Osteoblast (primary cell): Measurements from ENCODE around the gene MIS18A. TPM values are rescaled to one million over a fixed set of nuclear protein-coding genes. Genes with fewer than 3 reads are reported as not detected.
"Not testable (repeated sequence)": the region's sequence is repeated elsewhere in the genome, so short reads cannot be mapped to it uniquely, and the experiment has no call there.

Experiments used
- DNase-seq: peaks from one replicate; pipeline ENCODE4 v3.0.0; 2011; ENCODE audit warnings: low spot score, mixed read lengths; ENCODE audit not compliant: insufficient read length; ENCODE audit errors: missing footprints
- H2AFZ ChIP-seq: 2 replicates; pipeline ENCODE4 v1.6.0; 2011; ENCODE audit warnings: mild to moderate bottlenecking, low read length
- H3K27ac ChIP-seq: 2 replicates; pipeline ENCODE4 v1.5.1; 2011; ENCODE audit warnings: mild to moderate bottlenecking, low read depth, low read length, moderate library complexity
- H3K27me3 ChIP-seq: 2 replicates; pipeline ENCODE4 v1.6.0; 2012; ENCODE audit warnings: mild to moderate bottlenecking, control low read depth, inconsistent platforms, low read length, moderate library complexity; ENCODE audit not compliant: insufficient read depth
- H3K36me3 ChIP-seq: 2 replicates; pipeline ENCODE4 v1.5.1; 2011; ENCODE audit warnings: mild to moderate bottlenecking, low read length, control low read depth, moderate library complexity; ENCODE audit not compliant: insufficient read depth
- H3K4me1 ChIP-seq: 2 replicates; pipeline ENCODE4 v1.5.1; 2011; ENCODE audit warnings: mild to moderate bottlenecking, low read length, control low read depth, moderate library complexity; ENCODE audit not compliant: insufficient read depth
- H3K4me2 ChIP-seq: 2 replicates; pipeline ENCODE4 v1.6.0; 2011; ENCODE audit warnings: mild to moderate bottlenecking, low read length; ENCODE audit not compliant: insufficient read depth
- H3K4me3 ChIP-seq: fragments of 200-600 bp; sonication (generic); 3 replicates; pipeline ENCODE4 v1.5.1; 2012; ENCODE audit warnings: mild to moderate bottlenecking, low read length, inconsistent platforms; ENCODE audit not compliant: insufficient read depth
- H3K79me2 ChIP-seq: 2 replicates; pipeline ENCODE4 v1.6.0; 2012; ENCODE audit warnings: mild to moderate bottlenecking, low read length, control low read depth, inconsistent platforms; ENCODE audit not compliant: insufficient read depth
- H3K9me3 ChIP-seq: 2 replicates; pipeline ENCODE4 v1.5.1; 2011; ENCODE audit warnings: low read depth, low read length, control low read depth
- H4K20me1 ChIP-seq: 2 replicates; pipeline ENCODE4 v1.6.0; 2012; ENCODE audit warnings: mild to moderate bottlenecking, low read length, control low read depth; ENCODE audit not compliant: insufficient read depth
- total RNA-seq: library from RNA; depleted of rRNA; stranded (reverse); fragments of >200 nt; gene quantifications from 2 replicates; pipeline ENCODE4 v1.2.3, GENCODE V29; 2012
- TF ChIP-seq, protein P1 (sequence below): IDR thresholded peaks from 2 replicates; pipeline ENCODE4 v1.5.1; 2011; ENCODE audit warnings: mild to moderate bottlenecking, low read depth, low read length, moderate library complexity; ENCODE audit errors: extremely low read depth

Gene MIS18A
- total RNA-seq, 1 donor: 4.3 TPM

DNA sequence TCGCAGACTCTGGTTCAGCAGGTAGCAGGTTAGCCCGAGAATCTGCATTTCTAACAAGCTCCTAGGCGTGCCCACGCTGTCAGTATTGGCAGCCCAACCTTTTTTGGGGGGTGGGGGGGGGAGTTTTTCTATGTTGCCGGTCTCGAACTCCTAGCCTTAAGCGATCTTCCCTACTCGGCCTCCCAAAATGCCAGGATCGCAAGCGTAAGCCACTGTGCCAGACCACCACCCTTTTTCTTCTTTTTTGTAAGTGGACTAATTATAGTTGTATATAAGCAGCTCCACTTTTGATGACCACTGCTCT, 480 bp upstream of the MIS18A start:
- Histone ChIP-seq H3K4me1 (peaks cover 17% of the 10 kb centered on the region), H3K9me3 (no peaks in the 10 kb centered on the region), H2AFZ (peak overlapping the region; percentile 92), H3K4me3 (peak overlapping the region; percentile 98), H3K27me3 (no peaks in the 10 kb centered on the region), H3K79me2 (peaks cover 24% of the 10 kb centered on the region), H4K20me1 (no peaks in the 10 kb centered on the region), H3K36me3 (no peaks in the 10 kb centered on the region), H3K27ac (peak overlapping the region; percentile 93), H3K4me2 (peak overlapping the region; percentile 98)
- TF ChIP-seq, protein P1, sequence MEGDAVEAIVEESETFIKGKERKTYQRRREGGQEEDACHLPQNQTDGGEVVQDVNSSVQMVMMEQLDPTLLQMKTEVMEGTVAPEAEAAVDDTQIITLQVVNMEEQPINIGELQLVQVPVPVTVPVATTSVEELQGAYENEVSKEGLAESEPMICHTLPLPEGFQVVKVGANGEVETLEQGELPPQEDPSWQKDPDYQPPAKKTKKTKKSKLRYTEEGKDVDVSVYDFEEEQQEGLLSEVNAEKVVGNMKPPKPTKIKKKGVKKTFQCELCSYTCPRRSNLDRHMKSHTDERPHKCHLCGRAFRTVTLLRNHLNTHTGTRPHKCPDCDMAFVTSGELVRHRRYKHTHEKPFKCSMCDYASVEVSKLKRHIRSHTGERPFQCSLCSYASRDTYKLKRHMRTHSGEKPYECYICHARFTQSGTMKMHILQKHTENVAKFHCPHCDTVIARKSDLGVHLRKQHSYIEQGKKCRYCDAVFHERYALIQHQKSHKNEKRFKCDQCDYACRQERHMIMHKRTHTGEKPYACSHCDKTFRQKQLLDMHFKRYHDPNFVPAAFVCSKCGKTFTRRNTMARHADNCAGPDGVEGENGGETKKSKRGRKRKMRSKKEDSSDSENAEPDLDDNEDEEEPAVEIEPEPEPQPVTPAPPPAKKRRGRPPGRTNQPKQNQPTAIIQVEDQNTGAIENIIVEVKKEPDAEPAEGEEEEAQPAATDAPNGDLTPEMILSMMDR: no peak
- no peak for DNase-seq

DNA sequence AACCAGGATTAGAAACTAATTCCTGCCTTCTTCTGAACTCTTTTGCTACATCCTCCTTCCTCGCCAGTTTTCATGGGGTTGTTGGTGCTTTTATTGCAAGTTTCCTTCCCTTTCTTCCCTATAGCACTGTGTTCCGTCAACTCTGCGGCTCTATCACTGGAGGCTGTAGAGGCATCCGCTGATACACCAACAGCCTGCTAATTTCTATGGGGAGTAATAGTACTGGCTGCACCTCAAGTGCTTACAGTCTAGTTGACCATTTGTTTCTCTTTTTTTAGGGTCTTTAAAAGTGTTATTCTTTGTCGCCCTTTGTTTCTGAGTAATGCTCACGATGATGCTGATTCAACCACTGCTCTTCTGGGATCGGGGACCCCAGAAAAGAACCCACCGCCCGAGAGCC, 746 bp downstream of the MIS18A start:
- Histone ChIP-seq H3K4me1 (peaks cover 17% of the 10 kb centered on the region), H3K4me2 (peak overlapping the region; percentile 98), H2AFZ (peak overlapping the region; percentile 98), H3K9me3 (no peaks in the 10 kb centered on the region), H3K36me3 (peaks cover 5% of the 10 kb centered on the region), H4K20me1 (no peaks in the 10 kb centered on the region), H3K79me2 (peaks cover 24% of the 10 kb centered on the region), H3K4me3 (peak overlapping the region; percentile 98), H3K27ac (peak overlapping the region; percentile 52), H3K27me3 (no peaks in the 10 kb centered on the region)
- DNase-seq: no peak
- TF ChIP-seq, protein P1: no peak

DNA sequence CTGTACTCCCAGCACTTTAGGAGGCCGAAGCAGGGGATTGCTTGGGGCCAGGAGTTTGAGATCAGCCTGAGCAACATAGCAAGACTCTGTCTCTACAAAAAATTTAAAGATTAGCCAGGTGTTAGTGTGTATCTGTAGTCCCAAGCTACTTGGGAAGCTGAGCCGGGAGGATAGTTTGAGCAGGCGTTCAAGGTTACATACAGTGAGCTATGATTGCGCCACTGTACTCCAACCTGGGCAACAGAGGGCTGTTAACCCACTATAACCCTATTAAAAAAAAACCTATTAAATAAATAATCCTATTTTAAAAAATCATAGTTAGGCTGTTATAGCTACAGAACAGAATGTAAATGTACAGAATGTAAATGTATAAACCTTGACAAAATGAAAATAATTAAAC, 2.2 kb downstream of the MIS18A start:
- H3K4me3 ChIP-seq: no peak overlapping the region
- no peaks in the 10 kb centered on the region for H3K27me3 ChIP-seq
- H2AFZ ChIP-seq: no peak overlapping the region
- no peak overlapping the region for H3K27ac ChIP-seq
- no peaks in the 10 kb centered on the region for H4K20me1 ChIP-seq
- H3K36me3 ChIP-seq: peaks cover 10% of the 10 kb centered on the region
- peaks cover 30% of the 10 kb centered on the region for H3K79me2 ChIP-seq
- TF ChIP-seq, protein P1: no peak
- no peak for DNase-seq
- H3K9me3 ChIP-seq: no peaks in the 10 kb centered on the region
- peaks cover 17% of the 10 kb centered on the region for H3K4me1 ChIP-seq
- no peak overlapping the region for H3K4me2 ChIP-seq

DNA sequence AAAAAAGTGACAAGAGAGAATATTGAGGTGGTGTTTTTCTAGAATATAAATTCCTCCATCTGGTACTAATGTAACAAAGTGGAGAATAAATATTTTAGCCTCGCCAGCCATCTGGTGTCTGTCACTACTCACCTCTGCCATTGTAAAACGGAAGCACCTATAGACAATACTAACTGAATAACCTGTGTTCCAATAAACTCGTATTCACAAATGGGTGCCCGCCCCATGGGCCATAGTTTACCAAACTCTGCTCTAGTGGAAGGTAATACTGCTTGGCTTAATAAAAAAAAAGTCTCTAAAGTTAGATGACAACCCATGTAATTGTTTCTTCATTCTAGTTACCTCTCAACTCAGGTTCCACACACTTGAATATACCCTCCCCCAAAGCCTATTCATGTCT, 8.1 kb downstream of the MIS18A start:
- Histone ChIP-seq H3K4me2 (no peak overlapping the region), H3K36me3 (peaks cover 28% of the 10 kb centered on the region), H2AFZ (no peak overlapping the region), H4K20me1 (no peaks in the 10 kb centered on the region), H3K9me3 (no peaks in the 10 kb centered on the region), H3K27me3 (no peaks in the 10 kb centered on the region), H3K27ac (no peak overlapping the region), H3K79me2 (peaks cover 13% of the 10 kb centered on the region), H3K4me1 (no peaks in the 10 kb centered on the region), H3K4me3 (no peak overlapping the region)
- TF ChIP-seq, protein P1: no peak
- DNase-seq: no peak

DNA sequence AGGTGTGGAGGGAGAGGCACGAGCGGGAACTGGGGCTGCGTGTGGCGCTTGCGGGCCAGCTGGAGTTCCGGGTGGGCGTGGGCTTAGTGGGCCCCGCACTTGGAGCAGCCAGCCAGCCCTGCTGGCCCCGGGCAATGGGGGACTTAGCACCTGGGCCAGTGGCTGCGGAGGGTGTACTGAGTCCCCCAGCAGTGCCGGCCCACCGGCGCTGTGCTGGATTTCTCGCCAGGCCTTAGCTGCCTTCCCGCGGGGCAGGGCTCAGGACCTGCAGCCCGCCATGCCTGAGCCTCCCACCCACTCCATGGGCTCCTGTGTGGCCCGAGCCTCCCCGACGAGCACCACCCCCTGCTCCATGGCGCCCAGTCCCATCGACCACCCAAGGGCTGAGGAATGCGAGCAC, 13.5 kb downstream of the MIS18A start:
- H4K20me1 ChIP-seq, H3K4me1 ChIP-seq, DNase-seq, H3K9me3 ChIP-seq, H3K27me3 ChIP-seq, H2AFZ ChIP-seq, H3K27ac ChIP-seq, H3K4me3 ChIP-seq, H3K4me2 ChIP-seq, H3K79me2 ChIP-seq: not testable (repeated sequence)
- H3K36me3 ChIP-seq: peaks cover 18% of the 10 kb centered on the region
